GM21786 (cell line): ENCODE measurements around the gene CAV3.
A peak's percentile ranks its signal among the peaks of the same experiment; 100 is the strongest.
"Not testable (repeated sequence)": the region's sequence is repeated elsewhere in the genome, so short reads cannot be mapped to it uniquely, and the experiment has no call there.

ENCODE experiments used
- ATAC-seq: cut with Tn5 transposase; IDR thresholded peaks from one replicate; pipeline ENCODE4 v1.9.1; 2021; ENCODE audit not compliant: unreplicated experiment

The CAV3 gene

GRCh38 chr3:8733332-8734094 is at the start of gene CAV3:
CAV3 (plus strand) TSS chr3:8733802; CDS start chr3:8733877, 75 bp downstream.
- no peak for ATAC-seq

DNA sequence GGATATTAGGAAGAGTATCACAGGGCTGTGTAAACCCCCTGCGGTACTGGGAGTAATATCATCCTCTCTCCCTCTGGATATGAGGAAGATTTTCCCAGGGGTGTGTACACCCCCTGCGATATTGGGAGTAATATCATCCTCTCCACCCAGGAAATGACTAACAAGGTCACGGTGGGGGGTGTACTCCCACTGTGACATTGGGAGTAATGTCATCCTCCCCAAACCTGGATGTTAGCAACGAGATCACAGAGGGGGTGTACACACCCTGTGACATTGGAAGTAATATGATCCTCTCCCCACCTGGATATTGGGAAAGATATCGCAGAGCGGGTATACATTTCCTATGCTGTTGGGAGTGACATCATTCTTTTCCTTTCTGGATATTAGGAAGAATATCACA is 48.6 kb upstream of the CAV3 start:
- not testable (repeated sequence) for ATAC-seq

DNA sequence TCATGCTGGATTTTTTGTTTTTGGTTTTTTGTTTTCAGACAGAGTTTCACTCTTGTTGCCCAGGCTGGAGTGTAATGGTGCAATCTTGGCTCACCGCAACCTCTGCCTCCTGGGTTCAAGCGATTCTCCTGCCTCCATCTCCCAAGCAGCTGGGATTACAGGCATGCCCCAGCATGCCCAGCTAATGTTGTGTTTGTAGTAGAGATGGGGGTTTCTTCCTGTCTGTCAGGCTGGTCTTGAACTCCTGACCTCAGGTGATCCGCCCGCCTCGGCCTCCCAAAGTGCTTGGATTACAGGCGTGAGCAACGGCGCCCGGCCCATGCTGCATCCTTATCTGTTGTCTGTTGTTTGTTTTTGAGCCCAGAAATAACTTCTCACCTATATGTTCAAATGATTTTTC is 42.3 kb upstream of the CAV3 start:
- ATAC-seq, result not testable (repeated sequence)

DNA sequence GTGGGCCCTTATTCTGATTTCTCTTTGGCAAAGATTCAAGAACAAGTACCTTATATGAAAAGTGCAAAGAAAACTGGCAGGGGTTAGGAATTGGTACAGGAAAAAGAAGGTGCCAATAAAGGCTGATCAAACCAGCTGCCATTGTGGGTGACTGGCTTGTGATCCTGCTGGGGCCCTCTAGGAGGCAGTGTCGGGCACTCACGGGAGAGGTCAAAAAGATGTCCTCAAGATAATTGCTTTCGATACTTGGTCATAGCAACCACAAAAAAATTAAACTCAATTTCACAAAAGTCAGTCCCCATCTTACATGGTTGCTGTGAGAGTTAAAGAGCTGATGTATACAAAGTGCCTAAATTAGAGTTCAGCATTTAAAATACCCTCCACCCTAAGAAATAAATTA is 31.0 kb upstream of the CAV3 start:
- ATAC-seq, result no peak

DNA sequence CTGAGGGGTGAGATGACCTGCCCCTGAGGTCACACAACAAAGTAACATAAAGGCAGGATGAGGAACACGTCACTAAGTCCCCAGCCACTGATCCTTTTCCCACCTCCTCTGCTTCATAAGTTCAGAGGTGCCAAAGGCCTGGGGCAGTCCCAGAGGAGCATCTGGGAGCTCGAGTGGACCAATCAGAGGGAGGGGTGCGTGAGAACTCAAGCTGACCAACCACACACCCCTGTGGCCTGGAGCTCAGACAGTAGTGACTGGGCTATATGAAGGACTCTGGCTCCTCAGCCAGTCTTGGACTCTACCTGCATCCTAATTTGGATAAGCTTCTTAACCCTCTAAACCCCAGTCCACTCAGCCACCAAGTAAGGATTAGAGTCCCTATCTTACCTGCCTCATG is 28.0 kb upstream of the CAV3 start:
- no peak for ATAC-seq

DNA sequence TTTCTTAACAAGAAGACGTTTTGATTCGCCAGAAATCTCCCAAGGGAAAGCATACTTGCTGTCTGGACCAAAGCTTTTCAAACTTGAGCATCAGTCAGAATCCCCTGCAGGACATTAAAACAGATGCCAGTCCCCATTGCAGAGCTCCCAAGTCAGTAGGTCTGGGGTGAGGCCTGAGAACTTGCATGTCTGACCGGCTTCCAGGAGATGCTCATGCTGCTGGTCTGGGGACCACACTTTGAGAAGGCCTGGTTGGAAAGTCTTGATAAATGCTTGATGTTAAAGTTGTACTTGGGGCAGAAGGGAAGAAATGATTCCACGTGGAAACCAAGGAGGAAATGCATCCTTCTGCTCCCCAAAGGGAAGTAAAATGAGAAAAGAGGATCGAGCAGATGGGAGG is 24.3 kb upstream of the CAV3 start:
- no peak for ATAC-seq

DNA sequence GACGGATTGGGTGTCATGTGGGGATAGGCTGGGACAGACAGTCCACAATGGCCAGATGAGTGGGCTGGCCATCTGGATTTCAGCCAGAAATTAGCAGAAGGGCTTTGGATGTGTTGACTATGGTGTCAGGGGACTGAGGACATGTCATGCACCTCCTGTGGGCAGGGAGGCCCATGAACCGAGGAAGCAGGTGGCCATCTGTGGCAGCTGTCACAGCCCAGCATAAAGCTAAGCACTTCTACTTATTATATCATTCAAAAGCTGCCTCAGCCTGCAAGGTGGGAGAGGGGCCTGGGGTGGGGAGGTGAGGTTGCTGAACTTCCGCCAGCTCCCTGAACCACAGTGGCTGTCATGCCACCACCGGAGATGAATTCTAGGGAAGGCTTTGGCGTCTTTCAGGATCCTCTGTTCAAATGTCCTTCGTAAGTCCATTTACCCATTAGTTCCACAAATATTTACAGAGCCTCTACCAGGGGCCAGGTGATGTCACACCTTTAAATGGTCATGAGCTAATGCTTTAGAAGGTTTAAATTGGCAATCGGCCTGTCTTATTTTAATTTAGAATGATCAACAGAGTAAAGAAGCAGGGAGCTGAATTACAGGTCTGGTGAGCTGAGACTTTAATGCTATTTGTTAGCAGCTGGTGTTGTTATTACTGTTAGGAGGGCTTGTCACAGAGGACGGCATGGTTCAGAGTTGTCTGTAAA is 23.6 kb upstream of the CAV3 start:
- no peak for ATAC-seq

DNA sequence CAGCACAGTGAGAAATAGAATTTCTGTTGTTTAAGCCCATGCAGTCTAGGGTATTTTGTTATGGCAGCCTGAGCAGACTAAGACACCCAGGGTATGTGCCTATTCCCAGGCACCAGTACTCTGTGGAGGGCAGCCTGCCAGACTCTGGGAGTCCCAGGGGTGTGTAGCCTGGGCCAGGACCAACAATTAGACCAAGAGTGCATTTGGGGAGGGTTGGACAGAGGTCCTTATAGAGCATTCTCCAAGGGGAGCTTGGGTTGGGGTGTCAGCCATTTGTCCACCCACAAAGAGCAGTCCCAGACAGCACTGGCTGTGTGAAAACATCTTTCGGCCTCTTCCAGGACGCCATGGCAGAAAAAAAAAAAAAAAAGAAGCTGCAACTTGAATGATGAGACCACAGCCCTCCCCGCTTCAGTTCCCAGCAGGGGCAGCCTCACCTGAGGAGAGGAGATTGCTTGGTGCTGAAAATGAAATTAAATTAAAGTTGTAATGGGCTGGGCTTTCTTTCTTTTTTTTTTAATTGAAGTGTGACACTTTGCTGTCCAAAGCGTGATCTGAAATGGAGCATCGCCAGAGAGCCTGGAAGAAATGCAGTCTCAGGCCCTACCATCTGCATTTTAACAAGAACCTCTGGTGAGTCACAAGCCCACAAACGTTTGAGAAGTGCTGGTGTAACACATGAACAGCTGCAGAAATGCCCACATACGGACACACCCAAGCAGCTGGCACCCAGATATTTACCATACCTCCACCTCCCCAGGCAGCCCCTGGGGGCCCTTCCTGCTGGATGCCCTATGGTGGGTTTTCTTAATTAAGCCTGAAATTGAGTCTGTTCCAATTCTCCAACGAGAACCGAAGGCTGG is 21.3 kb upstream of the CAV3 start:
- ATAC-seq, result no peak

- no peak for ATAC-seq
These were observed 20.7 kb upstream of the CAV3 start for GRCh38 chr3:8712908-8713255.

- ATAC-seq, result peak; percentile 53
These were observed 19.5 kb upstream of the CAV3 start for GRCh38 chr3:8713901-8714759.

DNA sequence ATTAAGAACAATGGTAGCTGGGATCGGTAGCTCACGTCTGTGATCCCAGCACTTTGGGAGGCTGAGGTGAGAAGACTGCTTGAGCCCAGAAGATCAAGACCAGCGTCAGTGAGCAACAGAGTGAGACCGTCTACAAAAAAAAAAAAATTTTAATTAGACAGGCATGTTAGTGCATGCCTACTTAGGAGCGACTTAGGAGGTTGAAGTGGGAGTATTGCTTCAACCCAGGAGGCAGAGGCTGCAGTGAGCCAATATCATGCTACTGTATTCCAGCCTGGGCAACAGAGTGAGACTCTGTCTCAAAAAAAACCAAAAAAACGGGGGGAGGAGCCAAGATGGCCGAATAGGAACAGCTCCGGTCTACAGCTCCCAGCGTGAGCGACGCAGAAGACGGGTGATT is 17.8 kb upstream of the CAV3 start:
- ATAC-seq, result not testable (repeated sequence)

DNA sequence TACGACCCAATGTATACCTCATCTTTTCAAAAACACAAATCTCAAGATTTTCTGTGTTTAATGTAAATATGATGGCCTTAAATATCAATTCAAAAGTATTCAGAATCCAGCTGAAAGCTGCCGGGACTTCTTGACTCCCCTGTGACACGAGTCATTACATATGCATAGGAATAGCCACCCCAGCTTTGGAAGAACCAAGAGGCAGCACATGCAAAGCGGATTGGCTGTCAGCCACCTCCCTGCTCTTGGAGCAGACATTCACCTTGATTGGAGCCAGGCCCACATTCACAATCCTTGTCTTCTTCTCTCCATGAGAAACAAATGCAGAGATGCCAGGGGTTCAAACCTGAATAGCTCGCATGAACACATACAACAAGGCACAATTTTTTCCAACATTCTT is 10.8 kb upstream of the CAV3 start:
- ATAC-seq, result no peak

DNA sequence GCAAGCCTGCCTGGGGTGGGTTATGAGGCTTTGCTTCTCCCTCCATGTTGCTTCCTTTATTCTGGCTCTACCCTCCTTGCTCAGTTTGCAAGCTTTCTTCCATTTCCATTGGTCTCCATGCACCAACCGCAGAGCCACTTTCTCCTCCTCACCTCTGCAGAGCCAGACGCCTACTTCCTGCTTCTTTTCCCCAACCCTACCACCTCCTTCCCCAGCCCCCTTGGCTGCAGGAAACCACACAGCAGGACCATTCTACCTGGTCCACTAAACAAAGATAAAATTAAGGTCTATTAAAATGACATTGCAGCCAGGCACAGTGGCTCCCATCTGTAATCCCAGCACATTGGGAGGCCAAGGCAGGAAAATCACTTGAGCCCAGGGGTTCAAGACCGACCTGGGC is 10.0 kb upstream of the CAV3 start:
- no peak for ATAC-seq

GRCh38 chr3:8724108-8724752 is 9.4 kb upstream of the CAV3 start:
- no peak for ATAC-seq

DNA sequence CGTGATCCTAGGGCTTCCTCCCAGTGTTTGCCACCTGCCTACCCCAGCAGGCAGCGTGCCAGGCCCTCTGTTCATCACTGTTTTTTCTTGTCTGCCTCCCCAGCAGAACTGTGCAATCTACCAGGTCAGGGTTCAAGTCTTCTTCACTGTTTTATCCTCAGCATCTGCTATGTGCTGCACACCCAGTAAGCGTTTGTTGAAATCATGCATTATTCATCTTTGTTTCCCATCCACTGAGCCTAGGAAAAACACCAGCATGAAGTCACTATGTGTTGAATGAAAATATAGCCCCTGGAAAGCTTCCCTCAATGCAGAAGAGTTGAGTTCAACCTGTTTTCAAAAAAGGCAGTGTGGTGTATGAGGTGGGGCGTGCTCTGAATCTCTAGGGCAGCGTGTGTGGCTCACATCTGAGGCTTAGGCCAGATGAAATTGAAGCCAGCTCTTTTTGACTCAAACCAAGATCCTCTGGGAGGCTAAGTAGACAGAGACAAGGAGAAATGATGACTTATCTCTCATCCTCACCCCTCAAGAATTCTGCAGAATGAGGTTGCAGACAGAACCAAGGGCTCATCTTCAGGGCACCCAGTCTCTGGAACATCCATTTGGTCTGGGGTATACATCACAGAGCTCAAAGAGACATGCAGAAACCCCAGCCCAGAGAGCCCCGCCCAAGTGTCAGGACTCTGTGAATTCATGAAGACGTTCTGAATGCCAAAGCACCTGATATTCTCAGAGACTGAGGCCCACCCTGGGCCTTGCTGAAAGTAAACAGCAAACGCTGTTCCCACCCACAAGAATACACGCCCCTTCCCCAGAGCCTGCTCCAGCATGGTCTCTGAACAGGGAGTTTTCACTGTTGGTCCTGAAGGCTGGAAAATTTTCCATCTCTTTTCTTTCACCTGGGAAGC is 5.7 kb upstream of the CAV3 start:
- no peak for ATAC-seq

DNA sequence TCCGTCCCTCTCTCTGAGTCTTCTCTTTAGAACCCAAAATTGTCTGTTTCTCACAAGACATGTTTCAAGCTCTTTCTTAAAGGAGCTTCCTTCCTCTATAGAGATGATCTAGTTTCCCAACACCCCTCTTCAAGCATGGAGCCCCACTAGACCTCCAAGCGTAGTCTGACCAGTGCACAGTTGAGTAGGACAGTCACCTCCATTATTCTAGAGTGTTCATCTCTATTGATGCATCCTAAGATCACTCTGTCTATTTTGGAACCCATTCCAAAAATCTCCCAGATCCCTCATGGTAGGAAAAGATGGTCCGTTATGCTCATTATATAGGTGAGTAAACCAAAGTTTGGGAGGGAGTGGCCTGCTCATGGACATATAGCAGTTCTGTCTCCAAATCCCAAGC is 4.1 kb upstream of the CAV3 start:
- no peak for ATAC-seq

- ATAC-seq, result no peak
These were observed 2.9 kb upstream of the CAV3 start for GRCh38 chr3:8730656-8731055.

DNA sequence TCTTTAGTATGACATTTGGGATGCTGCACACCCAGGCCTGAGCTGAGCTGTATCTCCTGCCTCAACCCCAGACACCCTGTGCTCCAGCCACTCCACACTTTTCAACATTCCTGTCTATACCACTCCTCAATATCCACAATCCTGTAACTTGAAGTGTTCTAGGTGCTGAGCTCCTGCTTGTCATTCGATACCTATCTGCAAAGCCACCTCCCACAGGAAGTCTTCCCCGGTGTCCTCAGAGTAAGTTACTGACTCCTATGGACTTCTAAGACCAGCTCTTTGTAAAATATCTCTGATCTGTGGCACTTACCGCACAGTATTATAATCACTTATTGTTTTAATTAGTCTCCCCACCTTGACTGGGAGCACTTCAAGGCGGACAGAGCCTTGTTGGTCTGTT is 1.2 kb upstream of the CAV3 start:
- ATAC-seq, result no peak

DNA sequence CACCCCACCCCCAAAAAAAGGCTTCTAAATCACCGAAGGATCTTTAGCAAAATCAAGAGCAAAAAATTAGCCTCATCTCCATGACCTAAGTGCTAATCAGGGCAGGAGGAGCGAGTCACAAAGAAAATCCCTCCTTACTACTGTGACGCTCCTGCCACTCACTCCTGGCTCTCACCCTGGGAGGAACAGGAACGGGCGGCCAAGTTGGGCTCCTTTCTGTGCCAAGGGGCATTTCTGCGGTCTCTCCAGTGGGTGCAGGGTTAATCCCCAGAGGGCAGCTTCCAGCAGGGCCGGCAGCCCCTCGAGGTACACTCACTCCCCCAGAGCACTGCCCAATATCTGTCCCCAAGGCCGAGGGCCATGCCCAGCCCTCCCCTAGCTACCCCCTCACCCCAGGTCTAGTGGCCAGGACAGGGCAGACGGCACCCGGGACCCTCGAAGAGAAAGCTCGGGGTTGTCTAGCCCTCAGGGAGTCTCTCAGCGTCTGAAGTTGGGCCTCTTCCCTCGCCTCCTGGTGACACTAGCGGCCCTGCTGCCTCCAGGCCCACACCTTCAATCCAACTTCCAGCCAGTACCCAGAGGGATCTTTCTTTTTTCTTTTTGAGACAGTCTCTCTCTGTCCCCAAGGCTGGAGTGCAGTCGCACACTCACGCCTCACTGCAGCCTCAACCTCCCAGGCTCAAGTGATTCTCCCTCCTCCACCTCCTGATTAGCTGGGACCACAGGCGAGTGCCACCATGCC is 706 bp downstream of the CAV3 start:
- ATAC-seq, result no peak
